HG03354 (cell line): ENCODE data around the gene GDF10.

Source experiments
- ATAC-seq: cut with Tn5 transposase; IDR thresholded peaks from one replicate; pipeline ENCODE4 v1.9.1; 2021; ENCODE audit warnings: mild to moderate bottlenecking; ENCODE audit not compliant: unreplicated experiment, poor library complexity, severe bottlenecking

GDF10 gene

GRCh38 chr10:47288916-47289495 is 11.0 kb upstream of the GDF10 start:
- no peak for ATAC-seq

- ATAC-seq: no peak
These were observed 10.1 kb upstream of the GDF10 start for GRCh38 chr10:47289921-47290320.

DNA sequence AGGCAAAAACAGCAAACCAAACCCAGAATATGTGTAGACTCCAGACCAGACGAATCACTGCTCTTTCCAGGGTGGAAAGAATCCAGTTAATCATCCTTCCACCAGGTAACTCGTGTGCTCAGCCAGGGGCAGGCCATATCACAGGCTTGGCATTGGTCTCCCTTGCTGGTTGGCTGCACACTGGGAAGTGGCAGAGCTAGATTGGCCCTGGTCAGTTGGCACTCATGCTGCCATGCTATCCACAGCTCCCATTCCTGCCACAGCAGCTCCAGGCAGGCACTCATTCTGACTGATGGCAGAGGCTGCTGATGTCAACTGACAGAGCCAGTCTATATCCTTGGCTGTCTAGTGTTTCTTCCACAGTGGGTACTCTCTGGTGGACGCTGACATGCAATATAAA is 9.7 kb upstream of the GDF10 start:
- ATAC-seq: no peak

GRCh38 chr10:47291682-47292081 is 8.3 kb upstream of the GDF10 start:
- ATAC-seq: no peak

DNA sequence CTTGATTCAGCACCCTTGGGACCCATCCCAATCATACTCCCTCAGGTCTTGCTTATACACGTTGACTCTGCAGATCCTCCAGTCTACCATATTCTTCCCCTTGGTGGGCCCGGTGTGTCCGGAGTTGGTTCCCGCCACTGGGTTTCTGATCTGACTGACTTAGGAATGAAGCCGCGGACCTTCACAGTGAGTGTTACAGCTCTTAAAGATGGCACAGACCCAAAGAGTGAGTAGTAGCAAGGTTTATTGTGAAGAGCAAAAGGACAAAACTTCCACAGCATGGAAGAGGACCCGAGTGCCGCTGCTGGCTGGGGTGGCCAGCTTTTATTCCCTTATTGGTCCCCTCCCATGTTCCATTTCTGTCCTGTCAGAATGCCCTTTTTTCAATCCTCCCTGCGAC is 5.9 kb upstream of the GDF10 start:
- no peak for ATAC-seq

- no peak for ATAC-seq
These were observed 5.5 kb upstream of the GDF10 start for GRCh38 chr10:47294501-47294900.

DNA sequence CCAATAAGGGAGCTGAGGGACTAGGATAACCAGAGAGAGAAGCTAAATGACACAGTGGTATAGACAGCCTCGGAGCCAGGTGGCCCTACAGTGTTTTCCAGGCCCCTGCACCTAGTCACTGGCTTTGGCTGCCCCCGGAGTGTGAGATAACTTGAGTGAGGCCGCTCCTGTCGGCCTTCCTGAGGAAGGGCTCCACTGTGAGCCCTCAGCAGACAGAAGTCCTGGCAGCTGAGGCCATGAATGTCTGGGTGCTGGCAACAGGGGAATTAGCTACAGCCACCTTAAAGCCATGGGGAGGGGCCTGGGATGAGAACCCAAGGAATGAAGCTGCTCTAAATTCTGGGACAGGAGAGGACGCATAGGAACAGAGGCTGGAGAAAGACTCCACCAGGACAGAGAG is 4.6 kb upstream of the GDF10 start:
- ATAC-seq: no peak

DNA sequence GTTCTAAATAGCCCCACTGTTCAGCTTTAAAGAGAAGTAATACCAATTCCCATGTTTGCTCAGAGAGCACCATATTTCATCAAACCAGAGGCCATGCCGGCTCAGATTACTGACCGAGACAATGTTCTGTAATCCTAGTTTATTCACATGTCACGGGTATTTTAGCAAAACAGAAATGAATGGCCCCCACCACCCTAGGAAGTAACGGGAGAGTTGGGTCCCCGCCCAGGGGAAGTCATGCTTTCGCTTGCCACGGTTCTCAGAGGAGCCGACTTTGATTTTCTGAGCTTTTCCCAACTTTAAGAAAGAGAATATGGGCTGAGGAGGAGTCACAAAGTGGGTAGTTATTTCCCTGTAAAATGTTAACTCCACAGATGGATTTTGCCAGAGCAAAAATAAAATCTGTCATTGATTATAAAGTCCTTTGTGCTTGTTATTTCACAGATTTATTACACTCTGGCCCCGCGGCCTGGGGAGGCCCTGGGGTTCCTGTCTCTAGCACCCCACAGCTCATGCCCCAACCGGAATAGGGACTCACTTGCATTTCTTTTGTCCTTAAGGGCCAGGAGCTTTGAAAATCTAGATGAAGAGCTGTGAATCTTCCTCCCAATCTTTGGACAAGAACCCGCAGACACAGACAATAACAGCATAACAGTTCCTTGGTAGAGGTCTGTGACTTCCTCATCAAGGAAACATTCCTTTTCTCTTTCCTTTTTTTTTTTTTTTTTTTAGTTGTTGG is 3.7 kb upstream of the GDF10 start:
- no peak for ATAC-seq

- ATAC-seq: no peak
These were observed 3.1 kb upstream of the GDF10 start for GRCh38 chr10:47296941-47297340.

DNA sequence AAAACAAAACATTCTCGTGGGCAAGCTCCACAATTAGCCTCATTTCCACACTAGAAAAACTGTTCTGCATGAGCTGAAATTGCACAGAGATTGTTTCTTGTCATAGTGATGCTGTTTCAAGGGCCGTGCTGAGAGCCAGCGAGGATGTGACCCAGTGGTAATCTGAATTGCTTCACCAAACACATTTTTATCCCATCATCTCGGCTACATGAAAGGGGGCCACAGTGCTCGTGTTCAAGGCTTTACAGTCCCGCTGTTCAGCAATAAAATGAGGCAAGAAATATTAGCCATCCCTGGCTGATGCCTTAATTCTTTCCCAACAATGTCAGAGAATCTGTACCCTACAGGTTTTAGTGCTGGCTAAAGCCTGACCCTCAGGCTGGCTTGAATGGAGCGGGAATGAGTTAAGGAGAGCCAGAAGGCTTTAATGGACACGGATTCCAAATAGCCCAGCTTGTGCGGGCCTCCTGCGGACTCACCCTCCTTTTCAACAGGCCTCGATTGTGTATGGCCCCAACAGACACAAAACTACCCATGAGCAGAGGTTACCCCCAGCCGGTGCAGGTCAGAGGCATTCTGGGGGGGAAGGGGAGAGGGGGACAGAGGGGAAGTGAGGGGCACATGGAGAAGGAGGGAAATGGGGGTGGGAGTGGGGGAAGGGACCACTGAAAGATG is 2.0 kb upstream of the GDF10 start:
- no peak for ATAC-seq

- no peak for ATAC-seq
These were observed 1.3 kb upstream of the GDF10 start for GRCh38 chr10:47298715-47299114.

DNA sequence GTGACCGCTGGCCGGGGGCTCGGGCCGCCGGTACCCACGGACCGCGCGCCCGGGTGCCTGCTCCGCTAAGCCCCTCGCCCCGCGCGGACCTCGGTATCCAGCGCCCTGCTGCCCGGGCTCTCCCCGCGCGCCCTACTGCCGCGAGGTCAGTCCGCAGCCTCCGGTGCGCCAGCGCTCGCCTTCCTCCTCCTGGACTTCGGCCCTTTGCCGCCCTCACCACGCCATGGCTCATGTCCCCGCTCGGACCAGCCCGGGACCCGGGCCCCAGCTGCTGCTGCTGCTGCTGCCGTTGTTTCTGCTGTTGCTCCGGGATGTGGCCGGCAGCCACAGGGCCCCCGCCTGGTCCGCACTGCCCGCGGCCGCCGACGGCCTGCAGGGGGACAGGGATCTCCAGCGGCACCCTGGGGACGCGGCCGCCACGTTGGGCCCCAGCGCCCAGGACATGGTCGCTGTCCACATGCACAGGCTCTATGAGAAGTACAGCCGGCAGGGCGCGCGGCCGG is 483 bp downstream of the GDF10 start:
- no peak for ATAC-seq

GRCh38 chr10:47301833-47302232 is 1.8 kb downstream of the GDF10 start:
- ATAC-seq: no peak

DNA sequence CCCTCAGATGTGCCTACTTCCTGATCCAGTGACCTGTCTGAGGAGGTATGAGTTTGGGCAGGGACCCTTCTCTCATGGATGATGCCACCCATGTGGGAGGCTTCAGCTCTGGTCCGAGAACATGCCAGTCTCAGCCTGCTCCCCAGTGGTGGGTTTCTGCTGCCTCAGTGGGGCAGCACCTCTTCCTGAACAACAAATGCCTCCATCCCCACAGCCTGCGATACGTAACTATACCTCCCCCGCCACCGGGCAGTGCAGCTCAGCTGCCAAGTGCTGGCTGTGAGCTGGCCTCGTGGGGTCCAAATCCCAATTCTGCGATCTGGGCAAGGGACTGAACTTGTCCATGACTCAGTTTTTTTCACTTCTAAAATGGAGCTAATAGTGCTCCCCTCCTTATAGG is 3.1 kb downstream of the GDF10 start:
- ATAC-seq: no peak

- ATAC-seq: no peak
These were observed 3.9 kb downstream of the GDF10 start for GRCh38 chr10:47303866-47304265.

DNA sequence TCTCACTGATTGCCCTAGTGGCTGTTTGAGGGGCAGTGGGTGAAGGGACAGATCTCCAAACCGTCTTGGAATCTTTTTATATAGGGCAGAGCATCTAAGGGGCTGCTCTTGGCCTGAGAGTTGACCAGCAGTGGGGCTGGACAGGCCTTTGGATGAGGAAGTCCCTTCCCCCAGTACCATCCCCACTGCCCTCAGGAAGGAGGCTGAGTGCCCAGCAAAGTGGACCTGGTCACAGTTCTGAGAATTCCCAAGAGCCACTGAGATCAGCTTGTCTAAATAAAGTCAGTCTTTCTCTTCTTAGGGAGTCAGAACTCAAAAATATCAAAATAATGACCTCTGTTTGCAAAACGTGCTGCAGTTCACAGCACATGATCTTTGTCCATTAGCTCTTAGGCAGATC is 5.6 kb downstream of the GDF10 start:
- ATAC-seq: no peak

GRCh38 chr10:47306387-47307210 is 6.6 kb downstream of the GDF10 start:
- ATAC-seq: no peak

GRCh38 chr10:47307381-47307780 is 7.4 kb downstream of the GDF10 start:
- ATAC-seq: no peak

GRCh38 chr10:47308775-47309174 is 8.8 kb downstream of the GDF10 start:
- no peak for ATAC-seq

GRCh38 chr10:47309408-47310089 is 9.6 kb downstream of the GDF10 start:
- ATAC-seq: no peak
